GM18502 (cell line): ENCODE measurements around the gene IL16.

ENCODE experiments used
- ATAC-seq: cut with Tn5 transposase; IDR thresholded peaks from one replicate; pipeline ENCODE4 v1.9.1; 2021; ENCODE audit warnings: mild to moderate bottlenecking; ENCODE audit not compliant: unreplicated experiment, poor library complexity

IL16 gene

DNA sequence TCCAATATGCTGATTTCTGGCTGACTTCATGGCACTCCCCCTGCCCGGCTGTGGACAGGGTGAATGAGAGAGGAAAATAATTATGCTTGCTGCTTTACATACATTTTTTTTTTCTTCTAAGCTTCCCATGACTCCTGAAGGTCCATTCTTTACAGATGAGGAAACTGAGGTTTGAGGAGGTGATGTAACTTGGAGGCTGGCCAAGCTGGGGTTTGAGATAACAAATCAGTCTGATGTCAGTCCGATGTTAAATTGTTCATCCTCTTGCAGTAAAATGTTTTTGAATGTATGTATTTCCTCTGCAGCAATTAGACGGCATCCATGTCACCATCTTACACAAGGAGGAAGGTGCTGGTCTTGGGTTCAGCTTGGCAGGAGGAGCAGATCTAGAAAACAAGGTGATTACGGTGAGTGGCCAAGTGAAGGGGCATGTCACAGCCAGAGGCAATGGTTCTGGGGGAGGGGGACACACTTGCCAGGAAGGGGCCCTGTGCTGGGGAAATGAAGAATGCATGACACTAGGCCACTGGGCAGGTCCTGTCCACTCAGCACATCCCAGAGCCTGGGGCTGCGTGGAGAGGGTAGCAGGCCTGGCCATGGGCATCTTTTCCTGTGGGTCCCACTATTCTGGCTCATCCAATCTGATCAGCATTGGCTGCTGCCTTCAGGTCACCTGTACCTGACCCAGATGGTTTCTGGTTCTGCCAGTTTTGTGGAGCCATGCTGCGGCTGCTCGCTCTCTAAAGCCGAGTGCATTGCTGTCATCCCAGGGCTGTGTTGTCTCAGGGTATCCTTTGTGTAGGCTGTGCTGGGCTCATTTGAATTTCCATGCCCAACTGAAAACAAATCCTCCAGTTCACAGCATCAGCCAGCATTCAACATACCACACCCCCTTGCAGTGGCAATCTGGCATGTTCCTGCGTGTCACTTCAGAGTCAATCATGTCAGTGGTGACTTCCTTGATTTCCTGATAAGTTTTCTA, 106.9 kb downstream of the IL16 start:
- no peak for ATAC-seq

DNA sequence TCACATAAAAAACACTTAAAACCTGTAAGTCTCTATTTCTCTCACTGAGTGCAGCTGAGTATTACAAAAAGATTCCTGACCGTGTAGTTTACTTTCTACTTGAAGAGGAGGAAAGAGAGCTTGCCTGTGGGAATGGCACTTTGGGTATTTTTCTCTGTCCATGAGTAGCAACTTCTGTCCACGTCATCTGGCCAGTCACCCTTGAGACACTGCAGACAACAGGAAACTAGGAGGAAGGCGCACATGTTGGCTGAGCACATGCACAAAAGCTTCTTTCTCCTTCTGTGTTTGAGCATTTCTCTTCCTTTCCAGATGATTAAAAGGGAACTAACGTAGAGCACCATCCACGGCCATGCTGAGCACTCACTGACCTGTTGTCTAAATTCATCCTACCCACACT, 107.5 kb downstream of the IL16 start:
- ATAC-seq = no peak

DNA sequence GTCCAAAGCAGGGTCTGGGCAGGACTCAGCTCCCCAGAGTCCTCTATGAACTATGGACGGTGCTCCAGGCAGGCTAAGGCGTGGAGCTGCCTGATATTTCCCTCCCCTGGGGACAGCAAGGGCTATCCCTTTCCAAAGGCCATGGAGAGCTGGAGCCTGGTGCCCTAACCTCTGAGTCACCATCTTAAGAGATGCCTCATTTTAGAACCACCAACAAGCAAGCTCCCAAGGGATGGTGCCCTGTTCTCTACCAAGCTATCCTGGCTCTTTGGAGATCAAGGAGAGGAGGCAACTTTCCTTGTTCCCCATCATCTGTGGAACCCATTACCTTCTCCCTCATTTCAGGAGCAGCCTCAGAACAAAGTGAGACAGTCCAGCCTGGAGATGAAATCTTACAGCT, 111.6 kb downstream of the IL16 start:
- no peak for ATAC-seq

DNA sequence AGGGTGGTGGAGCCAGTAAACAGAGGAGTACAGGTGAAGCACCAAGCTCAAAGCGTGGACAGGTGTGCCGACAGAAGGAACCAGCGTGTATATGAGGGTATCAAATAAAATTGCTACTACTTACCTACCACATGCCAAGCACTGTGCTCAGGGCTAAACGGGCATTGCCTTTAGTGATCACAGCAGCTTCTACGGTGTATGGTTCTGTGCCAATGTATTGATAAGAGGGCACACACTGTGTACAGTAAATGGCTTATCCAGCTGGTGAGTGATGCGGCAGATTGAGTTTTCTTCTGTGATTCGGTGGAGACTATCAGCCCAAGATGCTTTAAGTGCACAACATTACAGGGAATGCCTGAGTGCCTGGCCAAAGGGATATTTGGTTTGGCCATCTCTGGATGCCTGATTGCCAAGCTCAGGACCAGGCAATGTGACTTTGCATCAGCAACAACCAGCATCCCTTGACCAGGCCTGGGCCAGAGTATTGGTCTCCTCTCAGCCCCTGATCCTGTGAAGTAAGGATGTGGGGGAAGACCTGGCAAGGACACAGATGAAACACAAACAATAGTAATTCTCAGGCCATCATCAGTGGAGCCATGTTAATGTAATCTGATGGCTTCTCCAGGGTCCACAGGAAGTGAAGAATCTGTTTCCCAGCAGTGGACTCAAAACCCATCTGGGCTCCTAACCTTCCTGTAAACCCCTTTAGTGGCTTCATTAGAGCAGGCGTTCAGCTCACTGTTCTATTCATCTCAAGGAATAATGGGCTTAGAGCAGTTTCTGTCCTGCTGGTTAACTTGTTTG, 113.2 kb downstream of the IL16 start:
- ATAC-seq = no peak

DNA sequence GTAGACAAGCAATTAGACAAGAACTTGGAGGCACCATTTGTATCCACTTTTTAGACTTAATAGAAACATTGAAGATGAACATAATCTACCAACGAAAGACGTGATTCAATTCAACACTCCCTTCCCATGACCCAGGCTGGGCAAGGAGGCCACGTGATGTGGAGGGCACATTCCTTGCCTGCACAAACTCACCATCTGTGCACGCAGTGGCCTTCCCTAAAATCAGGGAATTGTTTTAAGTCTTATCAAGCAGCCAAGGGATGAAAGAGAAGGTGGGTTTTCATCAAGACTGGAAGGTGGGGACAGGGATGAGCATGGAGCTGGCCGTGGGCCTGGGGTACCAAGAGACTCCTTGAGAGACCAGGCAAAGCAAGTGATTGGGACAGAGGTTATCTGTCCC, 113.8 kb downstream of the IL16 start:
- ATAC-seq = no peak

DNA sequence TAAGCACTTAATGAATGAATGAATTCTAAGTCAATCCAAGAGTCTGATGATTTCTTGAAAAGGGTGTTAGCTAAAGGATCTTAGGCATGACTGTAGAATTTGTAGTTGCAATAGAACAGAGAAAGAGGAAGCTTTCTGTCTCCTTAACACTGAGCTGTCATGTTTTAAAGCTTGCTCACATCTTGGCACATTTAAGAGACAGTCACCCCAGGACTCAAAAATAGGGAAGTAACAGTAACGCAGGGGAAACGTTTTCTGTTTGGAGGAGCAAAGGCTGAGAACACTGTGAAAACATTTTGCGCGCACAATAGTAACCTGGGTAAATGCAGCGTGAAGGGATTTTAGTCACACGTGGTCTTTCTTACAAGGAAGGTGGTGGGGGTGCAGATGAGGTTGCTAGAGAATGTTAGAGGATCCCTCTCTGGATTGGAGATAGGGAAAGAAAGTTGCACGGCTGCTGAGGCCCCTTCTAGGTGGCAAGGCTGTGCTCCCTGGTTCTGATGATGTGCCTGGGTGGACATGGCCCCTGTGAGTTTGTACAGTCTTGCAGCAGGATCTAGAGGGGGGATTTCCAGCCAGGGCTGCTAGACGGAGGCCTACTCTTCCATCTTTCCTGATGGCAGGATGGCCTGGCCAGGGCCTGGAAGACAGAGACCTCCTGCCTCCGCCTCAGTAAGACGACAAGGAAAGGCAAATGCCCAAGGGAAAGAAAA, 115.2 kb downstream of the IL16 start:
- ATAC-seq = peak; percentile 57

DNA sequence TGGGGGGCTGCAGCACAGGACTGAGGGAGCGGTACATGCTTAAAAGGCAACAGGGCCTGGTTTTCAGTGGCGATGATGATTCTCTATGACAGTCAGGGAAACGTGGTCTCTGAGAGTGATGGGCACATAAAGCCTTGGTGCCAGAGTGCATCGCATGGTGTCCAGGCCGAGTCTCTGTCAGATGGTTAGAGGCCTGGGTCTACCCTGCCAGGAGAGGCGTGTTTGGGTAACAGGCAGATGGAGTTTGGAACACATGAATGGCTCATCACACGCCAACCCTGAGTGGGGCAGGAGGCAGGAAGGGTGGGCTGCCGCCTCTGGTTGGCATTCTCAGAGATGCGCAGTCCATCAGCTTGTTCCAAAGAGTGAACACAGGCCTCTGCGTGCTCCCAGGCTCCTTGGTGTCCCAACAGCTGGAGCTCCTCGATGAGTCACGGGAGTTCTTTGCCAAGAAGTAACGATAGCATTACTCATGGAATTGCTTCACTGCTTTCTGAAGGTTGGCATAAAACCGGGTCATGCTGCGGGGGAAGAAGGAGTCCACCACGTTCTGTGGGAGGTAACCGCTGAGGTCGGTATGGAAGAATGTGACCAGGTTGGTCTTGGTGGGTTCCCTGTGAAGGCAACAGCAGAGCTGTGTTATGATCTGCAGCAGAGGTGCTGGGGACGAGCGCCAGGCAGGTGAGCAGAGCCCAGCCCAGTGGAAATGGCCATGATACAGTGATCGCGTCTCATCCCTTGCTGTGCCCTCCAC, 116.3 kb downstream of the IL16 start:
- ATAC-seq = no peak

DNA sequence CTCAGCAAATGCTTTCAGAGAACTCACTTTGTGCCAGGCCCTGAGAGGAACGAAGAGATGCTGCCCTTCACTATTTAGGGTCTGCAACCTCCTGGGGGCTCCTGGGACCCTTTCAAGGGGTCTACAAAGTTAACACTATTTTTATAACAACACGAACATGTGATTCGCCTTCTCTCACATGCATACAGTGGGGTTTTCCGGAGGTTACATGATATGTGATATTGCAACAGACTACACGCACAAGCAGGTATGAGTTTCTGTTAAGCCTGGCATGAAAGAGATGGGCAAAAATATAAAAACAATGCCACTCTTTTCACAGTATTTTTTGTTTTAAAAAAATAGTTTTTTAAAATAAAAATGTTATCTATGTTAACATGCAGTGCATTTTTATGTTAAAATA, 117.0 kb downstream of the IL16 start:
- ATAC-seq = no peak

DNA sequence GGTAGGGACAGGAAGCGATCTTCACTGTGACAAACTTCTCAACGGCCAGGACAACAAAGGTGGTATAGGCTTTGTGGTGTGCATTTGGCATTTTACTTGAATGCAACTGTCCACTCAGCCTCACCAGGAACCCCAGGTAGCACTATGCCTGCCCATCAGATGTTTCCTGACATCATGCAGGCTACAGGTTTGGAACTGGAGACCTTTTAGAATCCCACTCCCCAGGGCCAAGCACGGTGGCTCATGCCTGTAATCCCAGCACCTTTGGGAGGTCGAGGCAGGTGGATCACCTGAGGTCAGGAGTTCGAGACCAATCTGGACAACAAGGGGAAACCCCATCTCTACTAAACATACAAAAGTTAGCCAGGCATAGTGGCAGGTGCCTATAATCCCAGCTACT, 117.7 kb downstream of the IL16 start:
- no peak for ATAC-seq

DNA sequence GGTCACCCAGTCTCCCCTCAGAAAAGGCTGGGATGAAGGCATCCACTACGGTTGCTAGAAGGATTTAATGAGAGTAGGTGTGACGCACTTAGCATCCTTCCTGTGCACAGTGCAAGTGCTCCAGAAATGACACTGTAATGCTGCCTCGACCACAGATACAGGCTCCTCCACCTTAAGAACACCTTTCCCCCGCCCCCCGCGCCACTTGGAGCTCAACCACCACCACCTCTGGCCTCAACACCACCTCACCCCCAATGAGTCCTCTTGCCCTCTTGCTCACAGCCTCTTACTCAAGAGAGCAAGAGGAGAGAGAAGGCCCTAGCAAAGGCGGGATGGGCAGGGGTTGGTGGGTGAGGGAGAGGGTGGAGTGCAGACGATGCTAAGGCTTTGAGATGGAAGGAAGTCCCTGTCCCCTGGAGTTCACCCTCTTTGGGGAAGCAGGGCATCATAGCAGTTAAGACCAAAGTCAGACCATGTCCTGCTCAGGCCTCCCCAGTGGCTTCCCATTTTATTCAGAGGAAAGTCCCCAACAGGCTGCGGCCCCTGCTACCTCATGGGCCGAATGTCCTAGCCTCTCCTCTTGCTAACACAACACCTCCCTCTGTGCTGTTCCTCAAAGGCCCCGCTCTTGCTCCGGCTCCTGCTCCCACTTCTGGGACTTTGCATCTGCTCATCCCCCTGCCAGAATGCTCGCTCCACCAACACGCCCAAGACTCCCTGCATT, 118.9 kb downstream of the IL16 start:
- ATAC-seq = no peak

DNA sequence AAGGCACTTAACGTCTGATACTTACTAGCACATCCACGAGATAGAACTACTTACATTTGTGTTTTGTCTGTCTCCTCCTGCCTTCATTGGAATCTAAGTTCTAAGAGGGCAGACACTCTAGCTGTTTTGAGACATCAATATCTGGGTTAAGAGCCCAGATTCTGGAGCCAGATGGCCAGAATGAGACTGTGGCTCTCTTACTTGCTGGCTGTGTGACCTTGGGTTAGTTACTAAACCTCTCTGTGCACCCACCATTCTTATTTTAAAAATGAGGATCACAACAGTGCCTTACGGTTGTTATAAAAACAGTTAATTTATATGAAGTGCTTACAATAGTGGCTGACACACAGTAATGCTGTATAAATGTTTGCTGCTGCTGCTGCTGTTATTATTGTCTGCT, 119.6 kb downstream of the IL16 start:
- ATAC-seq = no peak

DNA sequence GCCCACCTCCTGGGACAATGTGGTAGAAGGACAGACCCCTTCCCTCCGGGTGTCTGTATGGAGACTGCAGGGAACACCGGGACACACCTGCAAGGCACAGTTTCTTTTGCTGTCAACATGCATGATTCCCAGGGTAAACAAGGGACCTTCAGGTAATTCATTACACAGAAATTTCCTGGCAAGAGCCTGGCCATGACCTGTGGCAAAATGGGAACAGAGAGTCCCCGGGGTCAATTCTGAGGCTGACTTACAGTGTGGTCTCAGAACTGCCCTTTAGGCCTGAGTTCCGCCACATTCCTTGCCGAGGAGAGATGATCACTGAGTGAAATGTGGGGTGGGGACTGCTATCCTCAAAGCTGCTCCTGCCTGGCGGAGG, 121.0 kb downstream of the IL16 start:
- no peak for ATAC-seq

DNA sequence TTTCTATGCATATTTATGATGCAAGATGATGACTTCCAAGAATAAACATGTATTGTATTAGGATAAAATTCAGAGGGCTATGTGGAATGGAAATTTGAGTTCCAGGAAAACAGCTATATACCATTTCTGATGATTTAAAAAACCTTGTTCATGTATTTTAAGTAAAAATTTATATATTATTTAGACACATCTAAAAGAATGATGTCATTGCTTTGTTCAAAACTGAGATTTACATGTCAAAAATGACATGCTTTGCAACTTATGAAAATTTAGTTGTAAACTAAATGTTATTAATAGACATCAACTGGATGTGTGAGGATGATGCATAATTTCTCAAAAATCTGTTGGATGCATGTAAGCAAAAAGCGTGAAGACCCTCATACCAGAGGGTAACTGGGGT, 125.0 kb downstream of the IL16 start:
- ATAC-seq = no peak

DNA sequence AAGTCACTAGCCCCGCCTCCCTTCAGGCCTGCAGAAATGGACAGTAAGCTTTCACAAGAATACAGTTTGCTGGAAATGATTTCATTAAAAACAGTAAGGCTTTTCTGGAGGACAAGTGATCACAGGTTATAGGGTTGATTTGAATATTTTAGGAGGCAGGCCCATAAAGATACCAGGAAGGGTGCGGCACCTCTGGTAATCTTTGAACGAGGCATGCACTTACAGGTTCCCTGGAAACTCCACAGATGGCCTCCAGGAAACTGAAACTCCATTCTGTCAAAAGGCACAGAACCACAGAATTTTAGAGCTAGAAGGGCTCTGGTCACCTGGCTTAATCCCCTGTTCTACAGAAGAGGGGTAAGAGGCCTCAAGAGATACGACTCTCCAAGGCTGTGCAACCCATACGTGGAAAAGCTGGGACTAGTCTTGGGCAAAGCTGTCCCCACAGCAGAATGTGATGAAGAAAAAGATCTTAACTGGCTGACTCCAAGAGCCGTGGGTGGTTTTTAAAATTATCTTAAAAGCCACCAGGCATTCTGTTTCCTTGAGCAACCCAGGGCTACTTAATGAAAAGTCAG, 126.1 kb downstream of the IL16 start:
- no peak for ATAC-seq

DNA sequence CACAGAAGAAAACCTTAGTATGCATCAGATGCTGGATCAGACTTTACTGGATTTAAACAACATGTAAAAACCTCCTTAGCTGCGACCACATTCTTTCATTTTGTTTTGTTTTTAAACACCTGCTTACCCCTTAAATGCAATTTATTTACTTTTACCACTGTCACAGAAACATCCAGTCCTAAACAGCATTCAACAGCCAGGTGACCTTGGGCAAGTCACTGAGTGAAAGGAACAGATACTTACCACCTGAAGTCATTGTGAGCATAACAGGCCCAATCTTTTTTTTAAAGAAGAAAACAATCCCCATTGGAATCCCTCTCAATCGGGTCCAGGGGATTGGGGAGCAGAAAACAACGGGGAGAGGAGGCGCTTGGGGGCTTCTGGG, 126.9 kb downstream of the IL16 start:
- ATAC-seq = peak; percentile 17

DNA sequence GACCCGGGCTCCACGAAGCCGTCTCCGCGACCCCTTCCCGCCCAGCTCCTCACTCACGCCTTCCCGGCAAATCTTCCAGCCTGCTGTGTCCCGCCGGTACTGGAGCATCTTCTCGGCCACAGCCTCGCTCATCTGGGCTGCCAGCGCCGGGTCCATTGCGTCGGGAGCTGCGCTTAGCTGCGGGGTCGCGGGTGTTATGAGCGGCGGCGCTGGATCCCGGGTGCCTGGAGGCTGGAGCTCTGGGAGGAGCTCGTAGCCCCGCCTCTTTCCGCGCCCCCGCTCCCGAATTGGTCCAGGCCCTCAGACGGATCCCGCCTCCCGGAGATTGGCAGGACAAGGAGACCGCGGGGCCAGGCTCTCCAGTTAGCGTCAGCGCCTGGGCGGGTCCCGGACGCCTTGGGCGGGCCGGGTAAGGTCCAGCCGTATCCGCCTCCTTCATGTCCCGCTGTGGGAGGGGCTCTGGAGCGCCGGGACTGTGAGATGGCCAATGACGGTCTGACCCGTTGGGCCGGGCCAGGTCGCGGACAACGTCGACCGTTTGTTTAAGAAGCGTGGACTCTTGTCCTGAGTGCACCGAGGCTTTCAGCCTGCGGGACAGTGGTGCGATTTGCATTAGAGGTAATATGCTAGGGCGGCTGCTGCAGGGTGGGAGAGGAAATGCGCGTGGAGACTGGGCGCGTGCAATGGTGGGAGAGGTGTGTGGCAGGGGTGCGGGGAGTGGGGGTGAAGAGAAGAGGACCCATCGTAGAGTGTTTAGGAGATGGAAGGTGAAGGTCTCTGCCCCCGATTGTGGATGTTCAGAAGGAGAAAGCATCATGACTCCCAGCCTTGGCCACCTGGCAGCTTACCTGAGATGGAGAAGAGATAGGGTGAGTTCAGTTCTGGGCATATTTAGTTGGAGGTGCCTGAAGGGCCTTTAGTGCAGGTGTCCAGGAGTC, 127.5 kb downstream of the IL16 start, which contains the start of gene STARD5:
Gene STARD5, minus strand, starts transcription at position 198 of the 938 bp plus-strand sequence. Its CDS starts 42 bp downstream, at position 156.
- peak; percentile 99 for ATAC-seq

DNA sequence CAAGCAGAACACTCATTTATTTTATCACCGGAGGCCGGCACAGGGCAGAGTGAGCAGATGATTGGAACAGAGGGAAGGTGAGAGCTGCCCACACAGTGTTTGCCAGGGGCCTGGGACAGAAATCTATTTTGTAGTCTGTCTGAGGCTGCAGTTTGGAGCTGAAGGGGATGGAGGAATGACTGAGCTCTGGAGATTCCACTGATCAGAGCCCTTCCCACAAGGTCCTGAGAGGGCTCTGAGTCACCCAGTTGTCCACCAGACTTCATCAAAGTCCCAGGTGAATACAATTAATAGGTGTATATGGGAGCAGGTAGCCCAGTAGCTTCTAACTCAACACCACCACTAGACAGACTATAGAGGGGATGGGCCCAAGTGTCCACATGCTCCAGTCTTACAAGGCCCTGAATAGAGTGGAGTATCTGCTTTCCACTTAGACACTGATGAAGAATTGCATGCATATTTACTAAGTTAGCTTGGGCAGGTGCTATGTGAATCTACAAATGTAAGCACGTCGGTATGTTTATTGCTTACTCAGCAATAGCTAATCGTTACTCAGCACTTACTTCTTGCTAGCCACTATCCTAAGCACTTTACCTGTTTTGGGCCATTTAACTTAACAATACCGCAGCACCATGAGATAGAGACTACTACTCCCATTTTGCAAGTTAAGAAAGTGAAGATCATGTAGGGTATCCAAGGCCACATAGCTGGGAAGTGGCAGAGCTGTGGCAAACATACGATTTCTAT, 130.0 kb downstream of the IL16 start:
- ATAC-seq = no peak
